CD4-positive, alpha-beta memory T cell (primary cell): ENCODE data around the gene GSC2. TPM values are rescaled to one million over a fixed set of nuclear protein-coding genes. Genes with fewer than 3 reads are reported as not detected.
A peak's percentile ranks its signal among the peaks of the same experiment; 100 is the strongest.

ENCODE experiments used
- CTCF ChIA-PET: fragments of 350-600 bp; sonication (Branson Sonifier 250); formaldehyde crosslinking; loops from one replicate; lab custom pipeline; 2021; ENCODE audit warnings: inconsistent platforms; ENCODE audit not compliant: partially characterized antibody; lab: Charles Lee
- POLR2A ChIA-PET: fragments of 350-600 bp; sonication (Branson Sonifier 250); formaldehyde crosslinking; loops from one replicate; lab custom pipeline; 2021; ENCODE audit not compliant: partially characterized antibody; lab: Charles Lee
- DNase-seq, 5 donors: peaks; one replicate each; pipeline versions ENCODE4 v3.0.0 to v3.0.0-alpha.2; 2020 to 2022; ENCODE audit warnings: mixed read lengths in 1 of 5
- H3K27ac ChIP-seq: one replicate; pipeline ENCODE4 v1.7.0; 2013; ENCODE audit warnings: low read depth, low read length
- H3K27me3 ChIP-seq: 2 replicates; pipeline ENCODE4 v1.7.0; 2013; ENCODE audit warnings: mild to moderate bottlenecking, low read length, moderate library complexity; ENCODE audit not compliant: insufficient read depth
- H3K36me3 ChIP-seq: 2 replicates; pipeline ENCODE4 v1.7.0; 2013; ENCODE audit warnings: mild to moderate bottlenecking, low read length, moderate library complexity; ENCODE audit not compliant: insufficient read depth
- H3K4me1 ChIP-seq: 2 replicates; pipeline ENCODE4 v1.7.0; 2013; ENCODE audit warnings: mild to moderate bottlenecking, low read length, moderate library complexity; ENCODE audit not compliant: insufficient read depth
- H3K4me3 ChIP-seq, 2 donors: one replicate each; pipeline ENCODE4 v1.7.0; 2013; ENCODE audit warnings: low read length in 2 of 2, mild to moderate bottlenecking in 1 of 2
- H3K9me3 ChIP-seq, 2 donors: one replicate each; pipeline ENCODE4 v1.7.0; 2013; ENCODE audit warnings: low read length in 2 of 2, control low read depth in 1 of 2; ENCODE audit not compliant: control insufficient read depth in 1 of 2
- H3K27ac Mint-ChIP-seq, 7 donors: one replicate each; pipeline ENCODE4 v1.8.0; 2020 to 2021; ENCODE audit warnings: mixed read lengths in 7 of 7, mild to moderate bottlenecking in 6 of 7, inconsistent platforms in 3 of 7, moderate library complexity in 3 of 7
- H3K27me3 Mint-ChIP-seq, 2 donors: one replicate each; pipeline ENCODE4 v1.8.0; 2020 to 2021; ENCODE audit warnings: mixed read lengths in 2 of 2
- H3K36me3 Mint-ChIP-seq, 2 donors: one replicate each; pipeline ENCODE4 v1.8.0; 2020 to 2021; ENCODE audit warnings: mixed read lengths in 2 of 2, inconsistent platforms in 1 of 2, mild to moderate bottlenecking in 1 of 2
- H3K4me1 Mint-ChIP-seq, 4 donors: one replicate each; pipeline ENCODE4 v1.8.0; 2020 to 2021; ENCODE audit warnings: mixed read lengths in 4 of 4, mild to moderate bottlenecking in 1 of 4
- H3K4me3 Mint-ChIP-seq, 8 donors: one replicate each; pipeline ENCODE4 v1.8.0; 2020 to 2021; ENCODE audit warnings: mixed read lengths in 8 of 8, mild to moderate bottlenecking in 7 of 8, moderate library complexity in 6 of 8, inconsistent platforms in 3 of 8
- H3K9me3 Mint-ChIP-seq, 8 donors: one replicate each; pipeline ENCODE4 v1.8.0; 2020 to 2021; ENCODE audit warnings: mixed read lengths in 8 of 8, mild to moderate bottlenecking in 5 of 8, inconsistent platforms in 3 of 8, moderate library complexity in 1 of 8
- intact Hi-C: fragments of 100-400 bp; cut with micrococcal nuclease; formaldehyde crosslinking; loops from one replicate; pipeline ENCODE4 v1.15.1; 2023
- polyA plus RNA-seq, 2 donors: library from polyadenylated mRNA; unstranded; fragments of 300-500 nt; fragmentation: Illumina TruSeq; gene quantifications; one replicate each; pipeline ENCODE4 v1.2.3, GENCODE V29; 2021
- total RNA-seq, 2 experiments: library from RNA; stranded (reverse); gene quantifications; one replicate each; pipeline ENCODE4 v1.2.3, GENCODE V29; 2021

The GSC2 gene
- total and polyA plus RNA-seq, 4 experiments from 2014 or later, result not detected

DNA sequence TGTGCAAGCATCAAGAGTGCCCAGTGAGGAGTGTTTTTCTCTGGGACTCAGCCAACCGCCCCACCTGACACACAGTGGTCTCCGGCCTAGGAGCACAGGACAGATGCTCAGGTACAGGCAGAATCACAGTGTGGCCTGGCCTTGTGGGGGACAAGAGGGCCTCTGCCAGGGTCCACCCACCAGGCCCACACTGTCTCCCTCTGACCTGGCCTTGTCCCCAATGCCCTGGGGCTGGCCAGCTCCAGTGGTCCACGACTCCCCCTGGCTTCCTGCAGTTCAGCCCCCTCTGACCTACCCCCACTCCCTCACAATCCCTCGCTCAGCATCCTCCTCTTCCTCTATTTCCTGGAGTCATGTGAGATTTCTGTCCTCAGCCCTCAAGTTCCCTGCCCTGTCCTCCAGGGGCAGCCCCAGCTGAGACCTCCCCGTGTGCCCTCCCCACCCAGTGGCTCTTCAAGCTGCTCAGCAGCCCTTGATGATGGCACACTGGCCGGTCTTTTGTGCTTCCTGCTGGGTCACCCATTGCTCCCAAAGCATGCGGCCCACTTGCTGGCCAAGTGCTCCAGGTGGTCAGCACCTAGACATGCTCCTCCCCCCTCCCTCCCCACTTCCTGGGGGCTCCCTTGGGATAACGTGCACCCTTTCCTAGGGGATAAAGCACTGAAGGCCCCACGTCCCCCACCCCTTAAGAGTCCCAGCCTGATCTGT is 17.2 kb downstream of the GSC2 start:
- ChIA-PET CTCF (no interaction called here), POLR2A (interaction anchor here (1.1 kb wide), 1 partner anchor 12 kb away, joined by 3 read pairs; the partner anchor contains the start of gene ESS2)
- no peaks in the 10 kb centered on the region for H3K9me3 ChIP-seq
- no peaks in the 10 kb centered on the region for H3K4me1 ChIP-seq
- H3K4me3 Mint-ChIP-seq, result no peak overlapping the region
- H3K27me3 Mint-ChIP-seq, result no peaks in the 10 kb centered on the region
- no peaks in the 10 kb centered on the region for H3K27me3 ChIP-seq
- intact Hi-C loops, result no loop called here
- peaks cover 0 to 2% (median 0%) of the 10 kb centered on the region in 8 donors for H3K9me3 Mint-ChIP-seq
- no peak overlapping the region for H3K4me3 ChIP-seq
- no peak for DNase-seq
- peaks cover 0 to 1% (median under 1%) of the 10 kb centered on the region in 4 donors for H3K4me1 Mint-ChIP-seq
- peaks cover 19 to 52% of the 10 kb centered on the region in 2 donors for H3K36me3 Mint-ChIP-seq
- no peak overlapping the region for H3K27ac Mint-ChIP-seq
- H3K27ac ChIP-seq, result no peak overlapping the region
- H3K36me3 ChIP-seq, result peaks cover 38% of the 10 kb centered on the region

- Mint-ChIP-seq H3K27ac (no peak overlapping the region), H3K4me3 (no peak overlapping the region), H3K27me3 (no peaks in the 10 kb centered on the region), H3K4me1 (peaks cover 0 to 1% (median under 1%) of the 10 kb centered on the region in 4 donors), H3K36me3 (peaks cover 17 to 47% of the 10 kb centered on the region in 2 donors), H3K9me3 (peaks cover 0 to 2% (median 0%) of the 10 kb centered on the region in 8 donors)
- Histone ChIP-seq H3K27me3 (no peaks in the 10 kb centered on the region), H3K27ac (no peak overlapping the region), H3K9me3 (no peaks in the 10 kb centered on the region), H3K36me3 (peaks cover 32% of the 10 kb centered on the region), H3K4me3 (no peak overlapping the region), H3K4me1 (no peaks in the 10 kb centered on the region)
- POLR2A ChIA-PET, result interaction anchor here (1.1 kb wide), 1 partner anchor 13 kb away, joined by 3 read pairs; the partner anchor contains the start of gene ESS2
- no peak for DNase-seq
- CTCF ChIA-PET, result no interaction called here
- intact Hi-C loops, result no loop called here
Observed at GRCh38 chr22:19132153-19132552, 17.9 kb downstream of the GSC2 start.

DNA sequence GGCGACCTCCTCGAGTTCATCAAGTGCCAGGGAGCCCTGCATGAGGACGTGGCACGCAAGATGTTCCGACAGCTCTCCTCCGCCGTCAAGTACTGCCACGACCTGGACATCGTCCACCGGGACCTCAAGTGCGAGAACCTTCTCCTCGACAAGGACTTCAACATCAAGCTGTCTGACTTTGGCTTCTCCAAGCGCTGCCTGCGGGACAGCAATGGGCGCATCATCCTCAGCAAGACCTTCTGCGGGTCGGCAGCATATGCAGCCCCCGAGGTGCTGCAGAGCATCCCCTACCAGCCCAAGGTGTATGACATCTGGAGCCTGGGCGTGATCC is 18.4 kb downstream of the GSC2 start:
- Histone ChIP-seq H3K27me3 (no peaks in the 10 kb centered on the region), H3K4me3 (no peak overlapping the region), H3K27ac (no peak overlapping the region), H3K9me3 (no peaks in the 10 kb centered on the region), H3K4me1 (no peaks in the 10 kb centered on the region), H3K36me3 (peaks cover 27% of the 10 kb centered on the region)
- Mint-ChIP-seq H3K4me1 (peaks cover 0 to 1% (median under 1%) of the 10 kb centered on the region in 4 donors), H3K27me3 (no peaks in the 10 kb centered on the region), H3K36me3 (peaks cover 12 to 42% of the 10 kb centered on the region in 2 donors), H3K27ac (no peak overlapping the region), H3K9me3 (peaks cover 0 to 2% (median 0%) of the 10 kb centered on the region in 8 donors), H3K4me3 (no peak overlapping the region)
- ChIA-PET CTCF (no interaction called here), POLR2A (interaction anchor here (1.1 kb wide), 1 partner anchor 13 kb away, joined by 3 read pairs; the partner anchor contains the start of gene ESS2)
- no peak for DNase-seq
- intact Hi-C loops, result no loop called here

GRCh38 chr22:19130959-19131684 is 19.0 kb downstream of the GSC2 start, which contains the start of gene TSSK2:
Gene TSSK2, plus strand, starts transcription at chr22:19131308. Its CDS starts 92 bp downstream, at chr22:19131400.
- H3K4me3 Mint-ChIP-seq, result no peak within 1 kb of the TSS

GRCh38 chr22:19129871-19130270 is 20.2 kb downstream of the GSC2 start:
- no peaks in the 10 kb centered on the region for H3K4me1 ChIP-seq
- no peaks in the 10 kb centered on the region for H3K27me3 ChIP-seq
- no peak for DNase-seq
- ChIA-PET CTCF (interaction anchor here (1.0 to 1.6 kb wide), 2 partner anchors 14 to 15 kb away, joined by 3 read pairs; partner anchors contain the start of gene ESS2), POLR2A (interaction anchor here (0.6 kb wide), 1 partner anchor 33 kb away, joined by 3 read pairs; no protein-coding TSS in a partner anchor)
- no peak overlapping the region for H3K4me3 ChIP-seq
- H3K36me3 ChIP-seq, result peaks cover 18% of the 10 kb centered on the region
- intact Hi-C loops, result no loop called here
- no peaks in the 10 kb centered on the region for H3K4me1 Mint-ChIP-seq
- H3K27me3 Mint-ChIP-seq, result no peaks in the 10 kb centered on the region
- H3K27ac Mint-ChIP-seq, result peak overlapping the region in 2 of 7 donors; percentile 16 to 72
- H3K9me3 ChIP-seq, result no peaks in the 10 kb centered on the region
- H3K27ac ChIP-seq, result no peak overlapping the region
- H3K9me3 Mint-ChIP-seq, result peaks cover 0 to 2% (median 0%) of the 10 kb centered on the region in 8 donors
- no peak overlapping the region for H3K4me3 Mint-ChIP-seq
- H3K36me3 Mint-ChIP-seq, result peaks cover 0 to 28% of the 10 kb centered on the region in 2 donors

More at GRCh38 chr22:19130959-19131684, 19.0 kb downstream of the GSC2 start, which contains the start of gene TSSK2:
- DNase-seq, result no peak
- H3K27me3 Mint-ChIP-seq, result no peaks in the 10 kb centered on the region
- intact Hi-C loops, result no loop called here
- no peak within 1 kb of the TSS for H3K27ac ChIP-seq
- peaks cover 0 to 1% (median 0%) of the 10 kb centered on the region in 4 donors for H3K4me1 Mint-ChIP-seq
- no peaks in the 10 kb centered on the region for H3K27me3 ChIP-seq
- H3K9me3 Mint-ChIP-seq, result peaks cover 0 to 2% (median 0%) of the 10 kb centered on the region in 8 donors
- H3K36me3 ChIP-seq, result peaks cover 22% of the 10 kb centered on the region
- H3K4me3 ChIP-seq, result no peak within 1 kb of the TSS
- H3K4me1 ChIP-seq, result no peaks in the 10 kb centered on the region
- POLR2A ChIA-PET, result no interaction called here
- H3K36me3 Mint-ChIP-seq, result peaks cover 7 to 37% of the 10 kb centered on the region in 2 donors
- H3K27ac Mint-ChIP-seq, result peak within 1 kb of the TSS in 1 of 7 donors; percentile 71
- CTCF ChIA-PET, result interaction anchor here (1.0 kb wide), 1 partner anchor 13 kb away, joined by 3 read pairs; the partner anchor contains the start of gene ESS2
- H3K9me3 ChIP-seq, result no peaks in the 10 kb centered on the region

DNA sequence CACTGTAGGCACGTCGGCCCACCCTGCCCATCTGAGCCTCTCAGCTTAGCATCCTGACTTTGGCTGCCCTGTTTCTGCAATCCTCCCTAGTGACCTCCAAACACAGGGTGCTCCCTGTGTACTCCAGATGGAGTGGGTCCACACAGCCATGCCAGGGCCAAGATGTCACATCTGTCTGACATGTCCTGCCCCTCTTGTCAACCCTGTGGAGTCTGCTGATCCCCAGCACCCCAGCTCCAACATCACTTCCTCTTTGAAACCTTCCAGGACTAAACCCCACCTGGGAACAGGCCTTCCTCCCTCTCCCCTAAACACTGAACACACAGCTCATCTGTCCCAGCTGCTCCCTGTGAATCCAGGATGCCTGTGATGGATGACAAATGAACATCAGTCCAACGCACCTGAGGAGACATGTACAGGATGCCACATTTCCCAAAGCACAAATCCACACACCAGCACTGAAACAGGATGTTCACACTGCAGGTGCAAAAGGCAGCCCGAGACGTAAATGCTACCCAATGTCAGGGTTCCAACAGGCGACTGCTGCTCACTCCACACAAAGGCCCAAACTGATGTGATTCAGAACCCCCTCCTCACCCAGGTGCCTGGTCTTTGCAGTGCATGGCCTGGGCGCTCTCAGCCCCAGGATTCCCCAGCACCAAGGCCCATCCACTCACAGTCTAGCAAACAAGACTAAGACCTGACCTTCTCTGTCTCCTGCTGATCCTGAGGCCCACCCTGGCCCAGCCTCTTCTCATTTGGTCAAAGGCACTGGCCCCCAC is 21.0 kb downstream of the GSC2 start:
- POLR2A ChIA-PET, result interaction anchor here (0.6 to 1.0 kb wide), 2 partner anchors 10 to 32 kb away, joined by 3 read pairs; no protein-coding TSS in a partner anchor
- peaks cover 0 to 1% of the 10 kb centered on the region in 2 donors for H3K27me3 Mint-ChIP-seq
- DNase-seq, result no peak
- H3K27ac Mint-ChIP-seq, result peak overlapping the region in 3 of 7 donors; percentile 16 to 72 (median 37)
- H3K4me1 Mint-ChIP-seq, result no peaks in the 10 kb centered on the region
- intact Hi-C loops, result no loop called here
- Histone ChIP-seq H3K4me3 (no peak overlapping the region), H3K36me3 (peaks cover 13% of the 10 kb centered on the region), H3K27ac (no peak overlapping the region), H3K9me3 (no peaks in the 10 kb centered on the region), H3K4me1 (no peaks in the 10 kb centered on the region), H3K27me3 (no peaks in the 10 kb centered on the region)
- H3K36me3 Mint-ChIP-seq, result peaks cover 0 to 21% of the 10 kb centered on the region in 2 donors
- no peak overlapping the region for H3K4me3 Mint-ChIP-seq
- peaks cover 0 to 2% (median 0%) of the 10 kb centered on the region in 8 donors for H3K9me3 Mint-ChIP-seq
- CTCF ChIA-PET, result interaction anchor here (1.6 kb wide), 1 partner anchor 16 kb away, joined by 3 read pairs; no protein-coding TSS in a partner anchor
